Mesenchymal stem cell (in vitro differentiated cells and primary cell): ENCODE data around the gene MYL3.

Experiments
- DNase-seq: peaks from one replicate; pipeline ENCODE4 v3.0.0-alpha.2; 2013
- H2AFZ ChIP-seq: one replicate; pipeline ENCODE4 v1.6.1; 2013; ENCODE audit warnings: low read depth, mild to moderate bottlenecking, control low read depth, inconsistent platforms, low read length, moderate library complexity
- H2AK5ac ChIP-seq: 2 replicates; pipeline ENCODE4 v1.6.1; 2013; ENCODE audit warnings: low read length, moderate library complexity, mild to moderate bottlenecking, inconsistent platforms; ENCODE audit not compliant: severe bottlenecking
- H2BK120ac ChIP-seq: one replicate; pipeline ENCODE4 v1.6.1; 2013; ENCODE audit warnings: low read depth, mild to moderate bottlenecking, inconsistent platforms, low read length, moderate library complexity
- H2BK12ac ChIP-seq, 2 experiments: one replicate each; pipeline ENCODE4 v1.6.1; 2013; ENCODE audit warnings: inconsistent platforms in 2 of 2, low read length in 2 of 2, mild to moderate bottlenecking in 2 of 2, moderate library complexity in 2 of 2, control low read depth in 1 of 2
- H2BK15ac ChIP-seq: one replicate; pipeline ENCODE4 v1.6.1; 2013; ENCODE audit warnings: mild to moderate bottlenecking, low read depth, inconsistent platforms; ENCODE audit not compliant: poor library complexity, severe bottlenecking
- H2BK5ac ChIP-seq: 2 replicates; pipeline ENCODE4 v1.6.1; 2013; ENCODE audit warnings: low read depth, mild to moderate bottlenecking, low read length, control low read depth, inconsistent platforms; ENCODE audit not compliant: poor library complexity, severe bottlenecking
- H3K14ac ChIP-seq, 2 experiments: one replicate each; pipeline ENCODE4 v1.6.1; 2013; ENCODE audit warnings: inconsistent platforms in 2 of 2, low read length in 2 of 2, control low read depth in 1 of 2, mild to moderate bottlenecking in 1 of 2, moderate library complexity in 1 of 2
- H3K18ac ChIP-seq, 2 experiments: one replicate each; pipeline ENCODE4 v1.6.1; 2013; ENCODE audit warnings: inconsistent platforms in 2 of 2, low read length in 2 of 2, control low read depth in 1 of 2, low read depth in 1 of 2, mild to moderate bottlenecking in 1 of 2
- H3K23ac ChIP-seq, 2 experiments: one replicate each; pipeline ENCODE4 v1.6.1; 2013; ENCODE audit warnings: inconsistent platforms in 2 of 2, low read length in 2 of 2, mild to moderate bottlenecking in 2 of 2, moderate library complexity in 2 of 2, control low read depth in 1 of 2
- H3K27ac ChIP-seq: 2 replicates; pipeline ENCODE4 v1.5.1; 2013; ENCODE audit warnings: mild to moderate bottlenecking, moderate library complexity, low read length, control low read depth, inconsistent platforms; ENCODE audit not compliant: poor library complexity, severe bottlenecking
- H3K27me3 ChIP-seq, 2 experiments: 2 replicates each; pipeline versions ENCODE4 v1.6.1 to v1.7.0; 2013; ENCODE audit warnings: low read length in 2 of 2, mild to moderate bottlenecking in 2 of 2, moderate library complexity in 2 of 2, control low read depth in 1 of 2, inconsistent platforms in 1 of 2; ENCODE audit not compliant: control insufficient read depth in 1 of 2, insufficient read depth in 1 of 2
- H3K36me3 ChIP-seq, 2 experiments: 2 replicates each; pipeline versions ENCODE4 v1.6.1 to v1.7.0; 2013; ENCODE audit warnings: low read length in 2 of 2, control low read depth in 1 of 2, inconsistent platforms in 1 of 2, low read depth in 1 of 2, mild to moderate bottlenecking in 1 of 2; ENCODE audit not compliant: insufficient read depth in 2 of 2, control insufficient read depth in 1 of 2
- H3K4ac ChIP-seq, 2 experiments: one replicate each; pipeline ENCODE4 v1.6.1; 2013; ENCODE audit warnings: inconsistent platforms in 2 of 2, low read length in 2 of 2, mild to moderate bottlenecking in 2 of 2, moderate library complexity in 2 of 2, control low read depth in 1 of 2, low read depth in 1 of 2
- H3K4me1 ChIP-seq: 2 replicates; pipeline ENCODE4 v1.6.1; 2013; ENCODE audit warnings: low read depth, low read length, control low read depth; ENCODE audit not compliant: control insufficient read depth, insufficient read depth
- H3K4me2 ChIP-seq: 2 replicates; pipeline ENCODE4 v1.6.1; 2013; ENCODE audit warnings: low read length, mild to moderate bottlenecking, inconsistent platforms; ENCODE audit not compliant: poor library complexity, severe bottlenecking
- H3K4me3 ChIP-seq, 2 experiments: 2 replicates each; pipeline versions ENCODE4 v1.5.1 to v1.7.0; 2013; ENCODE audit warnings: low read length in 2 of 2, mild to moderate bottlenecking in 2 of 2, control low read depth in 1 of 2, low read depth in 1 of 2; ENCODE audit not compliant: insufficient read depth in 1 of 2
- H3K79me1 ChIP-seq: replicated peaks from 2 replicates; pipeline ENCODE4 v1.6.1; 2013; ENCODE audit warnings: mild to moderate bottlenecking, control low read depth, low read length, inconsistent platforms; ENCODE audit not compliant: poor library complexity, severe bottlenecking
- H3K9ac ChIP-seq: 2 replicates; pipeline ENCODE4 v1.7.0; 2013; ENCODE audit warnings: mild to moderate bottlenecking, low read length, moderate library complexity
- H3K9me3 ChIP-seq: 2 replicates; pipeline ENCODE4 v1.7.0; 2013; ENCODE audit warnings: mild to moderate bottlenecking, low read length; ENCODE audit not compliant: control insufficient read depth
- H4K8ac ChIP-seq: one replicate; pipeline ENCODE4 v1.6.1; 2013; ENCODE audit warnings: inconsistent platforms, mild to moderate bottlenecking, low read length, moderate library complexity
- H4K91ac ChIP-seq: one replicate; pipeline ENCODE4 v1.6.1; 2013; ENCODE audit warnings: mild to moderate bottlenecking, low read length, inconsistent platforms
- WGBS: methylation state at CpG from one replicate; pipeline ENCODE4 v1.1.7; 2013; ENCODE audit warnings: mixed read lengths; 5-methylcytosine and 5-hydroxymethylcytosine counted together

MYL3 gene

DNA sequence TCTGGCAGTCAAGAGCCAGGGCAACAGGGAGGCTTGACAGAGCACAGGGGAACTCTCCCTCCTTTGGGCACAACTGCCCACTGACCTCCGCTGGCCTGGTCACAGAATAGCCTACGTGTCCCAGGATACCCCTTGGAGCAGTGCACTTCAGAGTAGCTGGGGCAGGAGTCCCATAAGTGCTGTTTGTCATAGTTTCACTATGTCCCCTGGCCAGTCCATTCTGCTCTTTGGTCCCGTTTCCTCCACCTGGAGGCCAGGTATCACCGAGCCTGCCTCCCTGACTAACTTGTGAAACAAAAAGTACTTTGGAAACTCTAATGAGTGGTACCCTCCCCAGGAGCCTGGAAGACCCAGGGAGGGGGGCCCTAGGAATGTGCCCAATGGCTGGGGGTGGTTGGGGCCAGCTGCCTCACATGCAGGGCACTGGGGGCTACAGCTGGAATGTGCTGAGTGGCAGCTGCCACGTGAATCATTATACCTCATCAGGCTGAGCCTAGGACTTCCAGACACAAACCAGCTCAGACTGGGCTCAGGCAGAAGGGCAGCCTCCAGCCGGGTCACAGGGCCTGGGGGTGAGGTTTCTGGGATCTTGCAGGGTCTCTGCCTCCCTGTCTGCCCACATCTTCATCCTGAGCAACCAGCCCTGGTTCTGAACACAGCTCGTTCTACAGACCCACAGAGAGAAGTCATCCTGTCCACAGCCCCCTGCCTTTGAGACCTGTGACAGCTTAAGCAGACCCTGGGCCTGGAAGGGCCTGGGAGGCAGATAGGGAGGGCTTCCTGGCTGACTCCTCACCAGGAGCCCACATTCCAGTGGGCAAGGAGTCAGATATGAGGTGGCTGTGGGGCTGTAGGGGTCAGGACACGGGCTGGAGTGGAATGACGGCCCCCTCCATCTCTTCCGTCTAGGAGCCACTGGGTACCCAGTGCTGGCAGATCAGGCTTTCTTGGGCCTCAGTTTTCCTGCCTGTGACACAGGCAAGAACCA, 13.4 kb upstream of the MYL3 start:
- H3K27ac ChIP-seq: no peak overlapping the region
- 83% methylated on average over 10 of the region's 10 CpGs for WGBS
- H2BK120ac ChIP-seq: no peak overlapping the region
- no peaks in the 10 kb centered on the region for H3K79me1 ChIP-seq
- H3K36me3 ChIP-seq: no peaks in the 10 kb centered on the region
- H4K91ac ChIP-seq: no peak overlapping the region
- no peak overlapping the region for H2BK5ac ChIP-seq
- no peak overlapping the region for H3K4me2 ChIP-seq
- H2BK12ac ChIP-seq: no peak overlapping the region
- no peak overlapping the region for H3K23ac ChIP-seq
- no peak overlapping the region for H3K4ac ChIP-seq
- peaks cover 41 to 49% of the 10 kb centered on the region in 2 experiments for H3K27me3 ChIP-seq
- DNase-seq: no peak
- H3K4me1 ChIP-seq: peaks cover 55% of the 10 kb centered on the region
- no peak overlapping the region for H3K4me3 ChIP-seq
- no peak overlapping the region for H2AFZ ChIP-seq
- H3K9me3 ChIP-seq: no peaks in the 10 kb centered on the region
- no peak overlapping the region for H4K8ac ChIP-seq
- H3K18ac ChIP-seq: no peak overlapping the region
- no peak overlapping the region for H2BK15ac ChIP-seq
- H3K9ac ChIP-seq: no peak overlapping the region
- no peak overlapping the region for H3K14ac ChIP-seq
- H2AK5ac ChIP-seq: no peak overlapping the region

DNA sequence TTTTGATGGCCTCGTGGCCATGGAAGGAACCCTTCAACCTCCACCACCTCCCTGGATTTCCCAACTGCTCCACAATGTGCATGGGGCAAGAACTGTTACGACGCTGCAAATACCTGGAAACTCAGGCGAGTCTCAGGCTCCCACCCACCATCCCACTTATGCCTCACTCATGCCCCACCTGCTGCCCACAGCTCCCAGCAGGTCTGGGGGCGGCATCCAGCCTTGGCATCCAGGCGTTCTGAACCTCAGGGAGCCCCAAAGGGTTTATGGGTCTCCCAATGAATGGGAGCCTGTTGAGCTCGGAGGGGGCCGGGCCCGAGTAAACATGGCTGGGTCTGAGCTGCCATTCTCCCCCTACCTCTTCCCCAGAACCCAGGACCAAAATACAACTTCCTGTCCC, 12.3 kb upstream of the MYL3 start:
- no peak overlapping the region for H3K4ac ChIP-seq
- H3K23ac ChIP-seq: no peak overlapping the region
- no peaks in the 10 kb centered on the region for H3K79me1 ChIP-seq
- no peak overlapping the region for H3K27ac ChIP-seq
- 93% methylated on average over 9 of the region's 9 CpGs for WGBS
- H3K14ac ChIP-seq: no peak overlapping the region
- H3K36me3 ChIP-seq: no peaks in the 10 kb centered on the region
- no peak overlapping the region for H2BK5ac ChIP-seq
- no peak overlapping the region for H3K18ac ChIP-seq
- no peak overlapping the region for H2BK12ac ChIP-seq
- no peak overlapping the region for H4K8ac ChIP-seq
- no peak overlapping the region for H2BK120ac ChIP-seq
- no peaks in the 10 kb centered on the region for H3K9me3 ChIP-seq
- H3K4me2 ChIP-seq: no peak overlapping the region
- no peak overlapping the region for H2BK15ac ChIP-seq
- no peak overlapping the region for H3K4me3 ChIP-seq
- peaks cover 48% of the 10 kb centered on the region for H3K4me1 ChIP-seq
- H4K91ac ChIP-seq: no peak overlapping the region
- H3K9ac ChIP-seq: no peak overlapping the region
- H2AK5ac ChIP-seq: no peak overlapping the region
- DNase-seq: no peak
- H2AFZ ChIP-seq: no peak overlapping the region
- peaks cover 42 to 52% of the 10 kb centered on the region in 2 experiments for H3K27me3 ChIP-seq

GRCh38 chr3:46874430-46874829, 11.2 kb upstream of the MYL3 start:
- Histone ChIP-seq H3K4me2 (no peak overlapping the region), H3K4me1 (peaks cover 48% of the 10 kb centered on the region), H2BK12ac (no peak overlapping the region), H2BK120ac (no peak overlapping the region), H3K79me1 (no peaks in the 10 kb centered on the region), H3K23ac (no peak overlapping the region), H3K4me3 (no peak overlapping the region), H2BK5ac (no peak overlapping the region), H4K91ac (no peak overlapping the region), H2AFZ (no peak overlapping the region), H3K9ac (no peak overlapping the region), H2AK5ac (no peak overlapping the region), H3K18ac (no peak overlapping the region), H4K8ac (no peak overlapping the region), H3K14ac (no peak overlapping the region), H3K9me3 (no peaks in the 10 kb centered on the region), H2BK15ac (no peak overlapping the region), H3K27ac (no peak overlapping the region), H3K4ac (no peak overlapping the region), H3K27me3 (peaks cover 51 to 57% of the 10 kb centered on the region in 2 experiments), H3K36me3 (no peaks in the 10 kb centered on the region)
- DNase-seq: no peak
- 70% methylated on average over 18 of the region's 18 CpGs for WGBS

DNA sequence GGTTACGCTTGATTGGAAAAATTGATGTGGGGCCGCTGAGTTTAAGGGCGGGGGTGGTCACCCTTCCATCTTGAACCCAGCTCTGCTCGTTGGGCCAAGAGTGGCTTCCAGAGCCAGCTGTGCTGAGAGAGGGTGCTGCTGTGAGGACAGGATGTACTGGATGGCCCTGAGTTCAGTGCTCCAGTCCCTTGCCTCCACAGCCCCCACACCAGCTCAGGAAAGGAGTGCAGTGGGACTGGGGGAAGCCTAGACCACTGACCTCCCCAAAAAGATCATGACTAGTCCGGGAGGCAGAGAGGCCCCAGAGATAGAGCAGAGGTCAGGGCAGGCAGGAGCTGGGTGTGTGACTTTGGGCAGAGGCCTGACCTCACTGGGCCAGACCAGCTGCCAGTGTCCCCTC, 10.3 kb upstream of the MYL3 start:
- Histone ChIP-seq H4K8ac (no peak overlapping the region), H3K14ac (no peak overlapping the region), H3K4me3 (no peak overlapping the region), H3K4me2 (no peak overlapping the region), H3K79me1 (no peaks in the 10 kb centered on the region), H3K27ac (no peak overlapping the region), H3K27me3 (peaks cover 60 to 63% of the 10 kb centered on the region in 2 experiments), H3K9ac (no peak overlapping the region), H2AK5ac (no peak overlapping the region), H2BK120ac (no peak overlapping the region), H2BK15ac (no peak overlapping the region), H3K23ac (no peak overlapping the region), H2BK5ac (no peak overlapping the region), H2AFZ (no peak overlapping the region), H2BK12ac (no peak overlapping the region), H4K91ac (no peak overlapping the region), H3K4me1 (peaks cover 42% of the 10 kb centered on the region), H3K4ac (no peak overlapping the region), H3K9me3 (no peaks in the 10 kb centered on the region), H3K18ac (no peak overlapping the region), H3K36me3 (no peaks in the 10 kb centered on the region)
- WGBS: 80% methylated on average over 5 of the region's 5 CpGs
- DNase-seq: no peak
